HepG2 (cell line): Measurements from ENCODE around the gene WDR93. TPM values are rescaled to one million over a fixed set of nuclear protein-coding genes. Genes with fewer than 3 reads are reported as not detected.

ENCODE experiments used
- ATM ChIP-seq: fragments of 450-650 bp; IDR thresholded peaks from 2 replicates; pipeline ENCODE4 v1.7.1; 2017; ENCODE audit warnings: mild to moderate bottlenecking, borderline replicate concordance
- CCAR2 ChIP-seq: fragments of 200-400 bp; formaldehyde crosslinking; optimal IDR thresholded peaks from 2 replicates; pipeline ENCODE3; 2018; ENCODE audit warnings: low read depth, mild to moderate bottlenecking, low read length, moderate library complexity
- CCDC6 ChIP-seq: sonication (generic); formaldehyde crosslinking; IDR thresholded peaks from 2 replicates; pipeline ENCODE4 v1.8.1; 2022; ENCODE audit warnings: mild to moderate bottlenecking, missing genetic modification reagents, moderate library complexity
- HES4 ChIP-seq: sonication (generic); formaldehyde crosslinking; IDR thresholded peaks from 2 replicates; pipeline ENCODE4 v1.9.0; 2021; ENCODE audit warnings: mild to moderate bottlenecking, missing genetic modification reagents, borderline replicate concordance
- HHEX ChIP-seq: IDR thresholded peaks from 2 replicates; pipeline ENCODE4 v1.6.1; 2016; ENCODE audit warnings: control low read depth
- MTF1 ChIP-seq: sonication (generic); formaldehyde crosslinking; IDR thresholded peaks from 2 replicates; pipeline ENCODE4 v1.5.0; 2020; ENCODE audit warnings: missing genetic modification reagents
- MTF2 ChIP-seq: sonication (generic); formaldehyde crosslinking; IDR thresholded peaks from 2 replicates; pipeline ENCODE4 v1.5.0; 2020; ENCODE audit warnings: missing genetic modification reagents, borderline replicate concordance
- NCOA1 ChIP-seq: sonication (generic); formaldehyde crosslinking; IDR thresholded peaks from 2 replicates; pipeline ENCODE4 v1.9.0; 2021; ENCODE audit warnings: missing genetic modification reagents
- NONO ChIP-seq, 2 experiments: fragments of 450-650 bp in 1 of 2; sonication (generic) in 1 of 2; formaldehyde crosslinking in 1 of 2; IDR thresholded peaks in 1 of 2; conservative IDR thresholded peaks in 1 of 2; 2 replicates each; pipeline versions ENCODE4 v1.6.1 to v1.8.0; 2017 to 2022; ENCODE audit warnings: mild to moderate bottlenecking in 1 of 2, missing genetic modification reagents in 1 of 2, moderate library complexity in 1 of 2
- PPARG ChIP-seq: conservative IDR thresholded peaks from 2 replicates; pipeline ENCODE4 v1.6.1; 2016; ENCODE audit warnings: missing biosample characterization, missing genetic modification reagents
- RCOR2 ChIP-seq: IDR thresholded peaks from 2 replicates; pipeline ENCODE4 v1.6.1; 2016; ENCODE audit warnings: missing biosample characterization, missing genetic modification reagents
- SETDB1 ChIP-seq: sonication (generic); formaldehyde crosslinking; IDR thresholded peaks from 2 replicates; pipeline ENCODE4 v1.5.1; 2020; ENCODE audit warnings: missing genetic modification reagents, mild to moderate bottlenecking, borderline replicate concordance
- SMARCE1 ChIP-seq: fragments of 450-650 bp; IDR thresholded peaks from 2 replicates; pipeline ENCODE4 v1.6.1; 2017; ENCODE audit warnings: borderline replicate concordance
- TAF1 ChIP-seq: sonication (generic); formaldehyde crosslinking; IDR thresholded peaks from 2 replicates; pipeline ENCODE4 v1.4.0; 2020; ENCODE audit warnings: missing genetic modification reagents
- ZNF17 ChIP-seq: sonication (generic); formaldehyde crosslinking; IDR thresholded peaks from 2 replicates; pipeline ENCODE4 v1.5.0; 2020; ENCODE audit warnings: mild to moderate bottlenecking, missing genetic modification reagents
- ZNF235 ChIP-seq: sonication (generic); formaldehyde crosslinking; IDR thresholded peaks from 2 replicates; pipeline ENCODE4 v1.8.1; 2023; ENCODE audit warnings: mild to moderate bottlenecking, missing genetic modification reagents, borderline replicate concordance
- ZNF326 ChIP-seq: sonication (generic); formaldehyde crosslinking; IDR thresholded peaks from 2 replicates; pipeline ENCODE4 v1.4.0; 2020; ENCODE audit warnings: missing genetic modification reagents, borderline replicate concordance
- ZNF431 ChIP-seq: sonication (generic); formaldehyde crosslinking; IDR thresholded peaks from 2 replicates; pipeline ENCODE4 v1.9.0; 2022; ENCODE audit warnings: missing genetic modification reagents, low read depth, mild to moderate bottlenecking, borderline replicate concordance
- ZNF546 ChIP-seq: sonication (generic); formaldehyde crosslinking; conservative IDR thresholded peaks from 2 replicates; pipeline ENCODE4 v1.8.1; 2023; ENCODE audit warnings: mild to moderate bottlenecking, missing genetic modification reagents
- ZNF768 ChIP-seq: sonication (generic); formaldehyde crosslinking; IDR thresholded peaks from 2 replicates; pipeline ENCODE4 v1.4.0; 2020; ENCODE audit warnings: missing genetic modification reagents
- ZSCAN12 ChIP-seq: sonication (generic); formaldehyde crosslinking; IDR thresholded peaks from 2 replicates; pipeline ENCODE4 v1.9.0; 2021; ENCODE audit warnings: mild to moderate bottlenecking, missing genetic modification reagents
- polyA plus RNA-seq, 8 experiments: library from polyadenylated mRNA; depleted of rRNA in 3 of 8; stranded (reverse) in 7 of 8; unstranded in 1 of 8; fragments of >200 nt; fragmentation: Illumina TruSeq in 4 of 8; extraction: Trizol in 4 of 8; gene quantifications; 2 replicates each; pipeline versions ENCODE4 v1.2.1 to v1.2.3, GENCODE V29; 2011 to 2016; ENCODE audit warnings: low read depth in 4 of 8, missing spikeins in 1 of 8, mixed read lengths in 1 of 8; ENCODE audit not compliant: insufficient read depth in 1 of 8
- total RNA-seq, 5 experiments: library from RNA; depleted of rRNA; stranded (reverse); fragments of >200 nt; fragmentation: Illumina TruSeq; extraction: Trizol; gene quantifications; 2 replicates each; pipeline ENCODE4 v1.2.3, GENCODE V29; 2016; ENCODE audit warnings: low read depth in 1 of 5
- TF ChIP-seq, protein P1 (sequence below): sonication (generic); formaldehyde crosslinking; IDR thresholded peaks from 2 replicates; pipeline ENCODE4 v1.5.0; 2020; ENCODE audit warnings: missing genetic modification reagents
- TF ChIP-seq, protein P2 (sequence below): sonication (generic); formaldehyde crosslinking; IDR thresholded peaks from 2 replicates; pipeline ENCODE4 v1.9.0; 2022; ENCODE audit warnings: low read depth, missing genetic modification reagents
- TF ChIP-seq, protein P3 (sequence below): sonication (generic); formaldehyde crosslinking; IDR thresholded peaks from 2 replicates; pipeline ENCODE4 v1.4.0; 2020; ENCODE audit warnings: missing genetic modification reagents, borderline replicate concordance
- TF ChIP-seq, protein P4 (sequence below): IDR thresholded peaks from 2 replicates; pipeline ENCODE4 v1.6.1; 2016; ENCODE audit warnings: low read depth, control low read depth

WDR93 gene
- total and polyA plus RNA-seq, 2 of the 13 experiments (the other 11 are each of a cell fraction or from before 2014, with no cell fraction given): 0.07 TPM; not detected in 1

DNA sequence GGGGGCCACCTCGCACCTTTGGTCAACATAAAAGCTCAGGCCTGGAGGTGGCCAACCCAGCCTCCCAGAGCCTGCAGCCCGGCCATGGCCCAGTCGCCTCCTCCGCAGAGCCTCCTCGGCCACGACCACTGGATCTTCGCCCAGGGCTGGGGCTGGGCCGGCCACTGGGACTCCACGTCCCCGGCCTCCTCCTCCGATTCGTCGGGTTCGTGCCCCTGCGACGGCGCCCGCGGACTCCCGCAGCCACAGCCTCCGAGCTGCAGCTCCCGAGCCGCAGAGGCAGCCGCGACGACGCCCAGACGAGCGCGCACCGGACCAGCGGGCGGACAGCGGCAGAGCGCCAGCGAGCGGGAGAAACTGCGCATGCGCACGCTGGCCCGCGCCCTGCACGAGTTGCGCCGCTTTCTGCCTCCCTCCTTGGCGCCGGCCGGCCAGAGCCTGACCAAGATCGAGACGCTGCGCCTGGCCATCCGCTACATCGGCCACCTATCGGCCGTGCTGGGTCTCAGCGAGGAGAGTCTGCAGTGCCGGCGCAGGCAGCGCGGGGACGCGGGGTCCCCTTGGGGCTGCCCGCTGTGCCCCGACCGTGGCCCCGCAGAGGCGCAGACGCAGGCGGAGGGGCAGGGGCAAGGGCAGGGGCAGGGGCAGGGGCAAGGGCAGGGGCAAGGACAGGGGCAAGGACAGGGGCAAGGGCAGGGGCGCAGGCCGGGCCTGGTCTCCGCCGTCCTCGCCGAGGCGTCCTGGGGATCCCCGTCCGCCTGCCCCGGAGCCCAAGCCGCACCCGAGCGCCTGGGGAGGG is 85.9 kb downstream of the WDR93 start, which contains the start of gene MESP2 (continued):
- TF ChIP-seq NCOA1 (CRISPR knock-in tag): no peak
- TF ChIP-seq, protein P1, sequence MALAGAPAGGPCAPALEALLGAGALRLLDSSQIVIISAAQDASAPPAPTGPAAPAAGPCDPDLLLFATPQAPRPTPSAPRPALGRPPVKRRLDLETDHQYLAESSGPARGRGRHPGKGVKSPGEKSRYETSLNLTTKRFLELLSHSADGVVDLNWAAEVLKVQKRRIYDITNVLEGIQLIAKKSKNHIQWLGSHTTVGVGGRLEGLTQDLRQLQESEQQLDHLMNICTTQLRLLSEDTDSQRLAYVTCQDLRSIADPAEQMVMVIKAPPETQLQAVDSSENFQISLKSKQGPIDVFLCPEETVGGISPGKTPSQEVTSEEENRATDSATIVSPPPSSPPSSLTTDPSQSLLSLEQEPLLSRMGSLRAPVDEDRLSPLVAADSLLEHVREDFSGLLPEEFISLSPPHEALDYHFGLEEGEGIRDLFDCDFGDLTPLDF: peak; percentile 71; the same call in 1 of the 2 replicates
- TF ChIP-seq RCOR2 (CRISPR knock-in tag): peak; percentile 38; the same call in 1 of the 2 replicates
- no peak for TF ChIP-seq HHEX (CRISPR knock-in tag)
- TF ChIP-seq ZNF431: no peak
- TF ChIP-seq NONO (IDR thresholded peaks at IDR 0.05): no peak
- peak; percentile 47; the same call in 1 of the 2 replicates for TF ChIP-seq NONO (CRISPR knock-in tag; conservative IDR thresholded peaks at IDR 0.05)
- TF ChIP-seq SETDB1: no peak
- TF ChIP-seq HES4 (CRISPR knock-in tag): peak; percentile 47; the same call in 1 of the 2 replicates
- peak; percentile 59; the same call in 1 of the 2 replicates for TF ChIP-seq PPARG
- TF ChIP-seq, protein P2, sequence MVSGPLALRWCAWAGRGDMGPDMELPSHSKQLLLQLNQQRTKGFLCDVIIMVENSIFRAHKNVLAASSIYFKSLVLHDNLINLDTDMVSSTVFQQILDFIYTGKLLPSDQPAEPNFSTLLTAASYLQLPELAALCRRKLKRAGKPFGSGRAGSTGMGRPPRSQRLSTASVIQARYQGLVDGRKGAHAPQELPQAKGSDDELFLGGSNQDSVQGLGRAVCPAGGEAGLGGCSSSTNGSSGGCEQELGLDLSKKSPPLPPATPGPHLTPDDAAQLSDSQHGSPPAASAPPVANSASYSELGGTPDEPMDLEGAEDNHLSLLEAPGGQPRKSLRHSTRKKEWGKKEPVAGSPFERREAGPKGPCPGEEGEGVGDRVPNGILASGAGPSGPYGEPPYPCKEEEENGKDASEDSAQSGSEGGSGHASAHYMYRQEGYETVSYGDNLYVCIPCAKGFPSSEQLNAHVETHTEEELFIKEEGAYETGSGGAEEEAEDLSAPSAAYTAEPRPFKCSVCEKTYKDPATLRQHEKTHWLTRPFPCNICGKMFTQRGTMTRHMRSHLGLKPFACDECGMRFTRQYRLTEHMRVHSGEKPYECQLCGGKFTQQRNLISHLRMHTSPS (CRISPR knock-in tag): no peak
- TF ChIP-seq, protein P3, sequence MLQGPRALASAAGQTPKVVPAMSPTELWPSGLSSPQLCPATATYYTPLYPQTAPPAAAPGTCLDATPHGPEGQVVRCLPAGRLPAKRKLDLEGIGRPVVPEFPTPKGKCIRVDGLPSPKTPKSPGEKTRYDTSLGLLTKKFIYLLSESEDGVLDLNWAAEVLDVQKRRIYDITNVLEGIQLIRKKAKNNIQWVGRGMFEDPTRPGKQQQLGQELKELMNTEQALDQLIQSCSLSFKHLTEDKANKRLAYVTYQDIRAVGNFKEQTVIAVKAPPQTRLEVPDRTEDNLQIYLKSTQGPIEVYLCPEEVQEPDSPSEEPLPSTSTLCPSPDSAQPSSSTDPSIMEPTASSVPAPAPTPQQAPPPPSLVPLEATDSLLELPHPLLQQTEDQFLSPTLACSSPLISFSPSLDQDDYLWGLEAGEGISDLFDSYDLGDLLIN: peak; percentile 76; the same call in 1 of the 2 replicates
- TF ChIP-seq ZNF546 (CRISPR knock-in tag): no peak
- no peak for TF ChIP-seq ZSCAN12 (CRISPR knock-in tag)
- peak; percentile 58; the same call in 1 of the 2 replicates for TF ChIP-seq ZNF768 (CRISPR knock-in tag)
- peak; percentile 80; the same call in 1 of the 2 replicates for TF ChIP-seq MTF2
- no peak for TF ChIP-seq ZNF326 (CRISPR knock-in tag)
- no peak for TF ChIP-seq ATM
- peak; percentile 45; the same call in 1 of the 2 replicates for TF ChIP-seq TAF1 (CRISPR knock-in tag)
- no peak for TF ChIP-seq ZNF17 (CRISPR knock-in tag)
- no peak for TF ChIP-seq SMARCE1
- TF ChIP-seq ZNF235: peak; percentile 66; the same call in 1 of the 2 replicates
- TF ChIP-seq CCDC6 (CRISPR knock-in tag): peak; percentile 82; the same call in 1 of the 2 replicates
- TF ChIP-seq MTF1: no peak
- TF ChIP-seq, protein P4, sequence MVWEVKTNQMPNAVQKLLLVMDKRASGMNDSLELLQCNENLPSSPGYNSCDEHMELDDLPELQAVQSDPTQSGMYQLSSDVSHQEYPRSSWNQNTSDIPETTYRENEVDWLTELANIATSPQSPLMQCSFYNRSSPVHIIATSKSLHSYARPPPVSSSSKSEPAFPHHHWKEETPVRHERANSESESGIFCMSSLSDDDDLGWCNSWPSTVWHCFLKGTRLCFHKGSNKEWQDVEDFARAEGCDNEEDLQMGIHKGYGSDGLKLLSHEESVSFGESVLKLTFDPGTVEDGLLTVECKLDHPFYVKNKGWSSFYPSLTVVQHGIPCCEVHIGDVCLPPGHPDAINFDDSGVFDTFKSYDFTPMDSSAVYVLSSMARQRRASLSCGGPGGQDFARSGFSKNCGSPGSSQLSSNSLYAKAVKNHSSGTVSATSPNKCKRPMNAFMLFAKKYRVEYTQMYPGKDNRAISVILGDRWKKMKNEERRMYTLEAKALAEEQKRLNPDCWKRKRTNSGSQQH (CRISPR knock-in tag): no peak
- no peak for TF ChIP-seq CCAR2
